GM11168 (cell line): Measurements from ENCODE around the gene C14orf132.

Experiments
- in situ Hi-C: fragments of 300-500 bp; cut with MboI; formaldehyde crosslinking; loops from one replicate; pipeline ENCODE4 v1.12.0; 2022; ENCODE audit warnings: low sequenced_read_pairs; ENCODE audit not compliant: unreplicated experiment

Gene C14orf132

DNA sequence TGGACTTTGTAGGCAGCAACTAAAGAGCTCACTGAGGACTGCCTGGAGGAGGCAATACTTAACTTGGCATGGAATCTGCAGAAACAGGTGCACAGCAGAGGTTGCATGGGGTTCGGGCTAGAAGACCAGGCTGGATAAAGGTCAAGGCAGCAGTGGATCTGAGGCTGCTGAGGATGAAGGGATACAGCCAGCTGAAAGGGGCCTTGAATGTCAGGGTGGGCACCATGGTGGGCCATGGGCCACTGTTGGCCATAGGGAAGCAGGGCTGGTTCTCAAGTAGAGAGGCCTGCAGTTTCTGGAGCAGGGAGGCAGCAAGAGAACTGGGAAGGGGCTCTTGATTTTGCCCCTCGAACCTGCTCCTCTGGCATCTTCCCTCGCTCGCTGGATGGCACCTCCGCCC lies 55.5 kb downstream of the C14orf132 start:
- in situ Hi-C loops, result loop anchor here (10.0 to 25.0 kb wide), 2 partner anchors 180 to 318 kb away; no protein-coding TSS in a partner anchor

DNA sequence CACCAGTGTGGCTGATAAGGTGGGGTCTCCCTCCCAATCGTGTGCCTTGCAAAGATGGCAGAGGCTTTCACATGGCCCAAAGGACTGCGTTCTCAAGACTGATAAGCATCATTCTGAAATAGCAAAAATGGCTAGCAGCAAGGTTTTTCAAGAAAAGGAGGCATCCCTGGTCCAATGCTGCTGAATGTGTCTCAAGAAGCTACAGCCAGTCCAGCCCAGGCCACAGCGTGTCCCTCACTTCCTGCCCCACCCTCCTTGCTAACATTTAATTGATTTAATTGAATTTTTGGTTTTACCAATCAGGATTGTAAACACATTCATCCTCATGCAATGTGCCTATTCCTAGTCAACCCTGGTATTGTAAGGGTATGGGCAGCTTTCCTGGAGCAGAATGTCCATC lies 55.9 kb downstream of the C14orf132 start:
- in situ Hi-C loops, result loop anchor here (10.0 to 25.0 kb wide), 2 partner anchors 180 to 317 kb away; no protein-coding TSS in a partner anchor

DNA sequence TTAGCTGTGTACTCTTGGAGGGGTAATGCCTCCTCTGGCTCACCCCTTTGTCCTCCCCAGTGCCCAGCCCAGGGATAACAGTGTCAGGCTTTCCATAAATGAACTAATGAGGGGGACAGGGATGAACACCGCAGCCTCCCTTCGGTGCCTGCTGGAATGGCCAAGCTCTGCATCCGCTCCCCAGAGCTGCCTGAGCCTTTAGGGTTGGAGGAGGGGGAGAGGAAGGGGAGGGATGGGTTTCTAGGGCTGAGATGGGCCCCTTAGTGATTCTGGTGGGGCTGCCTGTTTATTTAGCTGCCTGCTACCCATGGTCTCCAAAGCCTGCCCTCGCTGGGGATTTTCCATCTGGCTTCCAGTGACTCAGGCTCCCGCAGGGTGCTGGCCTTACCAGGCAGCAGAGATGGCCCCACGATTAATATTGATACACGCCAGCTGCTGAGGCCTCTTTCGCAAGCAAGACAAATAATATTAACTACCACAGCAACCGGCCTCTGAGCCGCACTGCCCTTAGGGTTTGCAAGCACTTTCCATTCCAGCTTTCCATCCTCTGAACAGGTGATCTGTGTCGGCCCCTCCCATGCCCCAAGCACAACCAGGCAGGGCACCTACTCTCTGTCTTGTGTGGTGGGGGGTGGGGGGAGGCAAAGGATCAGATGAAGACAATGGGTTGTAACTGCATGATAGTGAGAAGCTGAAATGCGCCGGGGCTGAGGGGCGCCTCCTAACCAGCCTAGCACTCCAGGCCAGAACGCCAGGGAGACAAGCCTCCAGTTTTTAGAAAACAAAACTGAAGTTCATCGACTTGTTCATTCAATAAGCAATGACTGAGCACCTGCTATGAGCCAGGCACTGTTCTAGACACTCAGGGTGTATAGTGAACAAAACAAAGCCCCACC lies 56.7 kb downstream of the C14orf132 start:
- in situ Hi-C loops, result loop anchor here (10.0 to 25.0 kb wide), 2 partner anchors 179 to 316 kb away; no protein-coding TSS in a partner anchor

DNA sequence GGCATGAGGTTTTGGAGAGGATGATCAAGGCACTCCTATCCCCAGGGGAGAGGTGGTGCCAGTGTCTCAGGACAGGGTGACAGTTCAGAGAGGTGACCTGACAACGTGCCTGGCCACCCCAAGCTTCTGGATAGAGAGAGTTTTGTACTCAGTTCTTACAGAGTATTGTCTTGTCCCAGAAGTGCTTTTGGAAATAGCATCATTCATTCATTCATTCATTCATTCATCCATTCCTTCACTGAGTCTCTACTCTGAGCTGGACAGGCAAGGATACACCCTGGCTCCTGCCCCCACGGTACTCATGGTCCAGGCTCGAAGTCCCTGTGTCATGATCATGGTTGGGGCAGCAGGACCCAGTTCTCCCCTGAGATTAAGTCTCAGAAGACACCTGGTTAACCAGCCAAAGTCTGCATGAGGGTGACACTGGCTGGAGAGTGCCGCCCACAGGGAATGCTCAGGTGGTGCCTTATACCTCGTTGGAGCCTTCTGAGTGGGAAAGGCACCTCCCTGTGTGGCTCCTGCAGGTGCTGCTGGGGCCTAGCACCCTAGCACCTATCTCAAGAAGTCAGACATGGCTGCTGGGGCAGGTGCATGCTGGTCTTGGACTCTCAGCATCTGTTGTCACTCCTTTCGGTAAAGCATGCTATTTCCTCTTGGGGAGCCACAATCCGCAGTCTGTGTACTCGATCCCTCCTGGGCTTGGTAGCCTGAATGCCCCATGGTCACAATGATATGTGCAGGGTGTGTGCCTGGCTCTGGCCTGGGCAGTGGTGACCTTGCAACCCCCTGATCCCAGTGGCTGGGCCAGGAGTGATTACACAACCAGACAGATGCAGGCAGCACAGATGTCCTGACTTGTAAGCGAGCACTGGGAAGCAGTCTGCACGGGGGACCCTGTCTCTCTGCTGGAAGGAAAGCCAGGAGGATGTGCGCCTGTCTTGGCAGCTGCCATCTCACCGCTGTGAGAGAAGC lies 57.8 kb downstream of the C14orf132 start:
- in situ Hi-C loops, result loop anchor here (10.0 to 25.0 kb wide), 2 partner anchors 178 to 315 kb away; no protein-coding TSS in a partner anchor

DNA sequence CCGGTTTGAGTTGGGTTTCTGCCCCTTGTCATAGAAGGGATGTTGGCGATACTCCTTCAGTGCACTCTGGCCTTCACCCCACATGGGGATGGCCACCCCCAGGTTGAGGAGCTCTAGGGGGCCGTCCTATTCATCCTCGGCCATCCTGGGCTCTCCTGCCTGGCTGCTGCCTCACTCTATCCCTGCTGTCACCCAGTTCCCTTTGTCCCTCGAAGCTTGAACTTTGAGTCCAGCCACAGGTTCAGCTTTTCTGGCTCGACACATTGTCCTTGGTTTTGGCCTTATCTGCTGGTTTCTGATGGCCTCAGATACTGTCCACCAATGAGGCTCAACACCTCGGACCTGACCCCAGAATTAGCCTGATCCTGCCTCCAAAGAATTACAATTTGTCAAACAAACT lies 58.6 kb downstream of the C14orf132 start:
- in situ Hi-C loops, result loop anchor here (10.0 to 25.0 kb wide), 2 partner anchors 177 to 315 kb away; no protein-coding TSS in a partner anchor

DNA sequence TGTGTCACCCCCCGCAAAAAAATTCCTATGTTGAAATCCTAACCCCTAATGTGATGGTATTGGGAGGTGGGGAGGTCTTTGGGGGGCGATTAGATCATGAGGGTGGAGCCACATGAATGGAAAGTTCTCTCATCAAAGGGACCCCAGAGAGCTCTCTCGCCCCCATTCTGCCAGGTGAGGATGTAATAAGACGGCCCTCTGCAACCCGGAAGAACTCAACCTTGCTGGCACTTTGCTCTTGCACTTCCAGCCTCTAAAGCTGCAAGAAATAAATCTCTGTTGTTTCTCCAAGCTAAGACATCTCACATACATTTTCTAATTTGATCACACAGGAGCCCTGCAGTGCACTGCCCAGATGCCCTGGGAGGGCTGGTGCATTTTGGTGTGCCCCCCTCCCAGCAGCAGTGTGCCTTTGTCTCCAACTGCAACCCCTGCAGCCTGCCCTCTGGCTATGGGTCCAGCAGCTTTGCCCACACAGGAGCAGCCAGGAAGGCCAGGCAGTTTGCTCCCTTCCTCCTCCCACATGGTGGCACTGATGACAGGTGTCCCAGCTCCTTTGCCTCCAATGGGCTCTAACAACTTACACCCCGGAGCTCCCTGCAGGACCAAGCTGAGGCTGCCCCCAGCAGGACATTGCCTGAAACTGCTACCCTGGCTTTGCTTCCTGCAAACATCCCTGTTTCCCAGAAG lies 59.3 kb downstream of the C14orf132 start:
- in situ Hi-C loops, result loop anchor here (10.0 to 25.0 kb wide), 2 partner anchors 176 to 314 kb away; no protein-coding TSS in a partner anchor

DNA sequence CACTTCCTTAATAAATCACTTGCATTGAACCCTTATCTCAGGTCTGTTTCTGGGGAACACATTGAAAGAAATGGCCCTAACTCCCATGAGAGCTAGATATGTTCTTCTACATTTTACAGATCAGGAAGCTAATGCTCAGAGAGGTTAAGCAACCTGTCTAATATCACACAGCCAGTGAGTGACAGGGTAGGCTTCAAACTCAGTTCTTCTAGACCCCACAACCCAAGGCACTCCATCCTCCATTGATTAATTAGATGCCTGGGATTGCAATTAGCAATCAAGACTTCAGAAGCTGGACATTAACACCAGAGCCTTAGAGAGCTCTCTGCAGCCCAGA lies 59.8 kb downstream of the C14orf132 start:
- in situ Hi-C loops, result loop anchor here (10.0 to 25.0 kb wide), 2 partner anchors 176 to 313 kb away; no protein-coding TSS in a partner anchor

DNA sequence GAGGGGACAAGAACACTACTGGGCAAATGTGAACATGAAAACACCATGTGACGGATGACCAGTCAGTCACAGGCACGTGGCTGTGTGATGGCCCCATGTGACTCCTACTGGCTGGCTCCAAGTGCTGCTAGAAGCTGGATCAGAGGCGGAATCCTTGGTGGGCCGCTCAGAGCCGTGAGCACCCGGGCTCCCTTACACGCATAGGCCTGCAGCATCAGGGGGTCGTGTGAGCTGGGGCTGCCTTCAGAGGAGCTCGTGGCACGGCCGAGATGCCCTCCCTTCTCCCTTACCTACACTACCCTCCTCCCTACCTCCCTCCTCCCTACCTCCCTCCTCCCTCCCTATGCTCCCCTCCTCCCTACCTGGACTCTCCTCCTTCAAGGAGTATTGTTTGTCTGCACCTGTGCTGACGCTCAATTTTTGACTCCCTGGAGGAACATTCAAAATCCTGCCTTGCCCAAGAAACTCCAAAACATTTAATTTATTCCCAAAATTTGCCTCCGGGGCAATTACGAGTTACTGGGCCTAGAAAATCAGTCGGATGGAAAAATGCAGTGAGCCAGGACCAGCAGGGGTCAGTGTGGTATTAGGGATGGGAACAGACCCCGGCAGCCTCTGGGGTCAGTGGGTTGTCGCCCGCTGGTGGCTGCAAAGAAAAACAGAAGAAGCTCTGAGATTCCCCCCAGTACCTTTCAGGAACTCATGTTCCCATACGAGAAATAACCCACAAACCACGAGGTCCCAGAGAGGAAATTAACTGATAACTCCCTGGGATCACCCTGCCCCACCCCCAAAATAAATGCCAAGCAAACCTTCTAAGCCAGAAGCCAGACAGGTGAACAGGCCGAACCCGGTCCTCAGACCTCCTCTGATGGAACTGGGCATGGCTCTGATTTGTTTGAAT lies 61.3 kb downstream of the C14orf132 start:
- in situ Hi-C loops, result no loop called here

DNA sequence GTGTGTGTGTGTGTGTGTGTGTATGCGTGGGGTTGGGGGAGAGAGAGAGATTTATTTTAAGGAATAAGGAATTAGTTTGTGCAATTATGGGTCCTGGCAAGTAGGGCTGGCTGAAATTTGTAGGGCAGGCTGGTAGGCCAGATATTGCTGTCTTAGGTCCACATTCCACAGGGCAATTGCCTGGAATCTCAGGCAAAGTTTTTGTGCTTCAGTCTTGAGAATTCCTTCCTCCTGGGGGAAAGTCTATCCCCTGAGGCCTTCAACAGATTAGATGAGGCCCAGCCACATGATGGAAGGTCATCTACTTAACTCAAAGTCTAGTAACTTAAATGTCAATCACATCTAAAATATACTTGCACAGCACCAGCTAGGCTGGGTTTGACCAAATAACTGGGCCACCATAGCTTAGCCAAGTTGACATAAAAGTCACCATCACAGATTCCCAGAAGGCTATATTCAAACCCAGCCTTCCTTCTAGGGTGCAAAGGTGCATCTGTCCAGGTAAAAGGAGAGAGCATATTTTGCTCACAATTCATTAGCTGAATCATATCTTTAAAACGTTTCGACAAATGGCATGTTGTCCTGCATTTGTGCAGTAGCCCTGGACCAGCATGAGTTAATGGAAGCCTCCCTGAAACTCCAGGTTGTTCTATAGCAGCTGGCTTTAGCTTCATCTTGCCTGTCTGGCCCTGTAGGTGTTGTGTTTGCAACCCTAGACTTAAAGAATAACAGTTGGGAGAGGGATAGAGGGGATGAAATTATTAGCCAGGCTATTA lies 63.1 kb downstream of the C14orf132 start:
- in situ Hi-C loops, result no loop called here

DNA sequence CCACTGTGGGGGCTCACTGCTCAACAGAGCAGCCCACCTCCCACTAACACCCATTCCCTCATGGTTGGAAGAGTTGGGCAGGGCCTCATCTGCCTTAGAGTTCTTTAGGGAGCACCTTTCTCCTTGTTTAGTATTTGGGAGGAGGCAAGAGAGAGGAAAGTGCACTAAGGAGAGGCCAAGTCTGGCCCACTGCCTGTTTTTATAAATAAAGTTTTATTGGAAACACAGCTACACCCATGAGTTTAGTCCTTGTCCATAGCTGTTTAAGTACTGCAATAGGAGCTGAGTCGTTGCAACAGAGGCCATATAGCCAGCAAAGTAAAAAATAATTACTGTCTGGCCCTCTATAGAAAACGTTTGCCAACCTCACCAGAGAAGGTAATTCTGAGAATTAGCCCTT lies 63.9 kb downstream of the C14orf132 start:
- in situ Hi-C loops, result no loop called here

DNA sequence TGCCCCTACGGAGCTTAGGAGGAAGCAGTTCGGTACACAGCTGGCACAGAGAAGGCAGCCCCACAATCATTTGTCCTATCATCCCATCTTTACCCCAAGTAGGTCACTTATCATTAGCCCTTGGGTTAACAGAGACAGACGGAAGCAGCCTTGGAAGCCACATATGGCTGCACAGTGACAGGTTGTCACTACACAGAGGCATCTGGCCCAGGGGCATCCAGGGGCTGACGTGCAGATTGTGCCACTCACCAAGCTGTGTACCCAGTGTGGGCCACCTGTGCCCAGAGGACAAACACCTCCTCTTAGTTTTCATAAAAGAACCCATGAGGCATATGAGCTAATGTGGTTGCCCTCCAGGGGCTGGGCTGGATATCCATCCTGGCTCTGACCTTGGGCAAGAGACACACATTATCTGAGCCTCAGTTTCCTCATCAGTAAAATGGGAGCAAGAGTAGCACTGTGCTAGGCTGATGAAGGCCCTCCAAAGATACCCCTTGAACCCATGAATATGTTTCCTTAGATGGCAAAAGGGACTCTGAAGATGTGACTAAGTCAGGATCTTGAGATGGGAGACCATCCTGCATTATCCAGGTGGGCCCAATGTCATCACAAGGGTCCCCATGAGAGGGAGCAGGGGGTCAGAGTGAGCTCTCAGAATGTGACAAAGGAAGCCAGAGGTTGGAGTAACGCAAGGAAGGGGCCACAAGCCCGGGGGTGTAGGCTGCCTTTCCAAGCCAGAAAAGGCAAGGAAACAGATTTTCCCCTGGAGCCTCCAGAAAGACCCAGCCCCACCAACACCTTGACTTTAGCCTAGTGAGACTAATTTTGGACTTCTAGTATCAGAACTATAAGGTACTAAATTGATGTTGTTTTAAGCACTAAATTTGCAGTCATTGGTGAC lies 64.6 kb downstream of the C14orf132 start:
- in situ Hi-C loops, result no loop called here

DNA sequence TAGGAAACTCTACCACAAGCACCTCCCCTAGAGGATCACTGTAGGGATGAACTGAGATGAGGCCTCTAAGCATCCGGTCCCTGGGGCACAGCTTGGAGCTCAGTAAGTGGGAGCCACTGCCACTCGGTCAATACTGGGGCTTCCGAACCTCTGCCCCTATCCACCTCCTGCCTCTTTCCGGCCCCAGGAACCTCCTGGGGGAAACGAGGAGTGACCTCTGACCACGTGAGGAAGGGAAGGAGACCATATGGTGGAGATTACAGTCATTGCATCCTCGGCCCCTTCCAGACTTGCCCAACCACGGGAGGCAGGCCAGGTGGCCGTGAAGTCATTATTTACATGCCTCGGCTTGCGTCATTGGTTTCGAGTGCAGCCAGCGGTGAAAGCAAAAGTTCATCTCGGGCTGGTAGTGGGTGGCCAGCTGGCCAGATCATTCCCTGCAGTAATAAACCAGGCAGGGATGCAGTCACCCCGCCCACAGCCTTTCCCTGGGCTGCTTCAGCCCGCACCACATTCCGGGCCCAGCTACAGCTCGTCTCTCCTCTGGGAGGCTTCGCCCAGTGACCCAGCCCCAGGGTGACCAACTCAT lies 65.4 kb downstream of the C14orf132 start:
- in situ Hi-C loops, result no loop called here

DNA sequence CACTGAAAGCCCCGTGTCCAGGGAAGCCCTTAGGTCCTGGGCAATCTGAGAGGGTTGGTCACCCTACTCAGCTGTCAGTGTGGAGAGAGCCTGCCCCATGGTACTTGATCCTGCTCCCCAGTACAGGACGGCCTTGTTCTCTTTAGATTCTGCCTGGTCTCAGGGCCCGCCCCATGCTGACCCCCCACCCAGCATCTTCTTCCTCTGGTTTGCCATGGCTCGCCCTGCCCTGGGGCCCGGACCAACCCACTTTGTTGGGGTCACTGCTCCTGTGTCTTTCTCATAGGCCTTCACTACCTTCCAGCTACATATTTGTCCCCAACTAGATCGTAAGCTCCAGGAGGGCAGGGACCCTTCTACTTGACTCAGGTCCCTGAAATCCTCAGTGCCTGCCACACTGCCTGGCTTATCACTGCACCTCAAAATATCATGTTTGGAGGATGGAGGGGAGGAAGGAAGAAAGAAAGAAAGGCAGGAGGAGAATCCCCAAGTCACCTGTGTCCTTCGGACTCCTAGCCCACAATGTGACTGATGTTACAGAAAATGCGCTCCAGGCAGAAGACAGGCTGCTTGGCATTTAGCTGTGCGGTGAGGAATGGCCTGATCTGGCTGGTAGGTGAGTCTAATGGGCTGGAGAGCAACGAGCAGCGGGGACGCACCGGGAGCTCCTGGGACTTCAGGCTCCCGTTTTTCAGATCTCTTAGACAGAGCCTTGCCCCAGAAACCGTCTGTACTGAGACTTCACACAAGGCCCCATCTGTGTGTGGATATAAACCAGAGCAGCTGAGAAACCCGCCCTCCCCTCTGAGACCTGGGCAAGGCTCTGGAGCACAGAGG lies 66.1 kb downstream of the C14orf132 start:
- in situ Hi-C loops, result no loop called here

DNA sequence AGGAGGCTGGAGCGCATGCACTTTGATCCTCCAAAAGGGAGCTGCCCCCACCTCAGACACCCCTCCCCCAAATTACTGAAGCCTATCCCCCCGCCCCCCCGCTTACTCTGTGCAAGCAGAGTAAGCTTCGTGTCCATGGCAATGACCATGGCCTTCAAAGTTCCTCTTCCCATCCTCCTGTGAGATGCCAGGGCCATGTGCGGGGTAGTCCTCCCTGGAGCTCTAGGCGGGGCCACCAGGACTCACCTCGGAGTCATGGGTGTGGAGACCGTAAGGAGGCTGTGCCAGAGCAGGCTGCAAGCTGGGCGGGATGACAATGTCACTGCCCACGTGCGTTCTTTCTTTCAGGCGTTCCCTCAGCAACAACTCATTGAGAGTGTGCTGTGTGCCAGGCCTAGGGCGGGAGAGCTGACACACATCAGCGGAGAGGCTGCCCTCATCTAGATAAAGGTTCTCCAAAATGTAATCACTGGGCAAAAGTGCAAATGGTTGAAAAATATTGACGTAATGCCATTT lies 66.8 kb downstream of the C14orf132 start:
- in situ Hi-C loops, result no loop called here

DNA sequence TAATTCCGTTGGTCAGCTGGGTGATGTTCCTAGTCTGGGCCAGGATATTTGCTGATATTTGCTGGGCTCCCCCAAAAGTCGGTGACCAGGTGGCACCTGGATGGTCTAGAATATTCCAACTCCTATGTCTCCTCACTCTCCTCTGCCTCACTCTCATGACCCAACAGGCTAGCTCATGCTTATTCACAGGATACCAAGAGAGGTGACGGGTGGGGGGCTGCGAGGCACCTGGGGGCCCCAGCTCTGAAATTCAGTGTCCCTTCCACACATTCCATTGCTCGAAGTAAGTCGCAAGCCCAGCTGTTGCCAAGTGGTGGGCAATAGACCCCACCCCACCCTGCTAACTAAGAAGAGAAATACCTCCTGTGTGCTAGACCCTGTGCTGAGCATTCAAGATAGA lies 67.7 kb downstream of the C14orf132 start:
- in situ Hi-C loops, result no loop called here
